ENCODE measurements around the gene SMAD6.

The SMAD6 gene

DNA sequence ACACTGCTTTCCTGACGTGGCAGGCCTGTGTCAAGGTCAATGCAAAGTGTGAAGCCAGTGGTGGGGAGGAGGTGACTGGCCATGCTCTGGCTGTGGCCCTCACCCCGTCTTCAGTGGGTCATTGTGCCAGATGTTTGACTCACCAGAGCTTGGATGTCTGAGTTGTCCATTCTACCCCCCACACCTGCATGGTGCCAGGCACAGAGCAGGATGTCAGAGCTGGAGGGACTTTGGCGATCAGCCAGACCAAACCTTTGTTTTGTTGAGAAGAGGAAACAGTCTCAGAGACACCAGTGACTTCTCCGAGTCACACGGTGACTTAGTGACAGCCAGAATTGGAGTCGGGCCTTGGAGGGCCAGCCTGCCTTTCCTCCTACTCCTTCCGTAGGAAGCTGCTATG is 49.5 kb downstream of the SMAD6 start:
- no peak overlapping the region for H3K4me2 ChIP-seq (ENCODE audit: low read length)
- H3K4me3 ChIP-seq (ENCODE audit: low read length) = no peak overlapping the region
- no peak overlapping the region for H3K4ac ChIP-seq (ENCODE audit: low read depth, low read length)
- no peak overlapping the region for H2BK5ac ChIP-seq (ENCODE audit: low read length)
- H3K27ac ChIP-seq (ENCODE audit: low read depth, low read length) = no peak overlapping the region
- no peak for DNase-seq
- peaks cover 8% of the 10 kb centered on the region for H3K4me1 ChIP-seq (ENCODE audit: control insufficient read depth, low read depth, low read length)
- H2AK5ac ChIP-seq (ENCODE audit: low read length) = no peak overlapping the region
- peaks cover 60% of the 10 kb centered on the region for H3K79me2 ChIP-seq (ENCODE audit: control insufficient read depth, insufficient read depth, low read length)
- peak overlapping the region; percentile 10 for H3K9ac ChIP-seq (ENCODE audit: low read length)
- peaks cover 66% of the 10 kb centered on the region for H3K79me1 ChIP-seq (ENCODE audit: low read length)
- H3K36me3 ChIP-seq (ENCODE audit: control insufficient read depth, insufficient read depth, low read length) = peaks cover 25% of the 10 kb centered on the region
- H2BK120ac ChIP-seq (ENCODE audit: low read depth, low read length) = no peak overlapping the region
- H3K27me3 ChIP-seq (ENCODE audit: insufficient read depth, low read length, poor library complexity) = no peaks in the 10 kb centered on the region
- no peak overlapping the region for H3K18ac ChIP-seq (ENCODE audit: low read length)
- H4K5ac ChIP-seq (ENCODE audit: low read length) = no peak overlapping the region
- H3K23ac ChIP-seq (ENCODE audit: low read length) = no peak overlapping the region
- H3K56ac ChIP-seq (ENCODE audit: low read length) = no peak overlapping the region
- no peak overlapping the region for H4K8ac ChIP-seq (ENCODE audit: low read depth, low read length)
- WGBS (ENCODE audit: extremely low coverage, insufficient coverage, low lambda C conversion rate) = no CpG with 5 or more reads among the region's 7 CpGs
- no peak overlapping the region for H2BK15ac ChIP-seq (replicated peaks; ENCODE audit: low read depth)

DNA sequence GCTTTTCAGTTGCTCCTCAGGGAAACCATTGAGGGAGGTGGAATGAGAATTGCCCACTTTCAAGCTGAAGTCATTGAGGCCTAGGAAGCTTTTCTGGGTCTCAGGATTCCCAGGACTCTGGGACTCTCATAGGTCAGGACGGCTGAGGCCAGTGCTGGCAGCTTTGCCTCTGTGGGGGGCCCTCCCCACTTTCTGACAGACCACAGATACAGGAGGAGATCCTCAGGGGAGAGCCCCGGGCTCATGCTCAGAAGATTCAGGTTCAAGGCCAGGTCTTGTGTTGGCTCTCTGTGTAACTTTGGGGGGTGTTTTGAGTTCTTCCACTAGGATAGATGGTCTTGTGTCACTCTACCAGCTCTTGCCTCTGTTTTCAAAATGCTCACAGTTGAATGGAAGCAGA is 50.0 kb downstream of the SMAD6 start:
- no peak overlapping the region for H3K23ac ChIP-seq (ENCODE audit: low read length)
- WGBS (ENCODE audit: extremely low coverage, insufficient coverage, low lambda C conversion rate) = no CpG with 5 or more reads among the region's 2 CpGs

DNA sequence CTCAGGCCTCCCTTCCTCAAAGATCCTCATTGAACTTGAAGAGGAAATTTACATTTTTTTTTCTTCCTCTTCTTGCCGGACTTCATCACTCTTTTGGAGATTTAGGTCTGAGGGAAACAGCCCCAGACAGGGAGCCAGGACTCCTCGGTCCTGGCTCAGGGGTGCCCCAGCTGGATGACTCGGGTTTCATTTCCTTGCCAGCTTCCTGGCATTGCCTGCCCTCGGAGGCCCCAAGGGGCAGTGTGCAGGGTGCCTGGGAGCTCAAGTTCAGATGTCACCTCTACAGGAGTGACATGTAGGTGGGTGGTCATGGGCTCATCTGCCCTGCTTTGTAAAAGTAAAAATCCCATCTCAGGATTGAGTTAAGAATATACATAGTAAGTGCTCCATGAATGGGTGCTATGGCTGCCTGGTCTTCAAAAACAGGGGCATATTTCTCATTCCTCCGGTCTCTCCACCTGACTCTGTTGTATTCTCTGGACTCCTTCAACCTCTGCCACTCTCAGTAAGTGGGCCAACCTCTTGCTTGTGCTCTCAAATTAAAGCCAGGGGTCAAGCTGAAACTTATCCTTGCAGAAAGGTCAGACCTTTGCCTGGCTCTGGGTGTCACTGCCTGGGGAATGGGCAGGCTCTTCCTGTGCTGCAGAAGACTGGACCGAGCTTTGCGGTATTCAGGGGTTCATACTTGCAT is 51.8 kb downstream of the SMAD6 start:
- H3K9ac ChIP-seq (ENCODE audit: low read length) = no peak overlapping the region
- H3K4me1 ChIP-seq (ENCODE audit: control insufficient read depth, low read depth, low read length) = peaks cover 2% of the 10 kb centered on the region
- H3K79me1 ChIP-seq (ENCODE audit: low read length) = peaks cover 63% of the 10 kb centered on the region
- no peak overlapping the region for H3K4ac ChIP-seq (ENCODE audit: low read depth, low read length)
- no peak overlapping the region for H2BK5ac ChIP-seq (ENCODE audit: low read length)
- WGBS (ENCODE audit: extremely low coverage, insufficient coverage, low lambda C conversion rate) = no CpG with 5 or more reads among the region's 7 CpGs
- H3K56ac ChIP-seq (ENCODE audit: low read length) = no peak overlapping the region
- peaks cover 28% of the 10 kb centered on the region for H3K36me3 ChIP-seq (ENCODE audit: control insufficient read depth, insufficient read depth, low read length)
- H3K79me2 ChIP-seq (ENCODE audit: control insufficient read depth, insufficient read depth, low read length) = peaks cover 52% of the 10 kb centered on the region
- no peak overlapping the region for H2BK15ac ChIP-seq (replicated peaks; ENCODE audit: low read depth)
- no peak overlapping the region for H4K8ac ChIP-seq (ENCODE audit: low read depth, low read length)
- H3K18ac ChIP-seq (ENCODE audit: low read length) = no peak overlapping the region
- no peaks in the 10 kb centered on the region for H3K27me3 ChIP-seq (ENCODE audit: insufficient read depth, low read length, poor library complexity)
- H2AK5ac ChIP-seq (ENCODE audit: low read length) = no peak overlapping the region
- no peak overlapping the region for H4K5ac ChIP-seq (ENCODE audit: low read length)
- no peak for DNase-seq
- no peak overlapping the region for H3K4me3 ChIP-seq (ENCODE audit: low read length)
- H3K4me2 ChIP-seq (ENCODE audit: low read length) = no peak overlapping the region
- H2BK120ac ChIP-seq (ENCODE audit: low read depth, low read length) = no peak overlapping the region
- no peak overlapping the region for H3K27ac ChIP-seq (ENCODE audit: low read depth, low read length)
- H3K23ac ChIP-seq (ENCODE audit: low read length) = no peak overlapping the region

More for the DNA sequence above, 50.0 kb downstream of the SMAD6 start:
- Histone ChIP-seq H4K8ac (ENCODE audit: low read depth, low read length) (no peak overlapping the region), H3K79me2 (ENCODE audit: control insufficient read depth, insufficient read depth, low read length) (peaks cover 59% of the 10 kb centered on the region), H3K4me1 (ENCODE audit: control insufficient read depth, low read depth, low read length) (peaks cover 5% of the 10 kb centered on the region), H3K56ac (ENCODE audit: low read length) (no peak overlapping the region), H3K27ac (ENCODE audit: low read depth, low read length) (peak overlapping the region; percentile 9), H2BK15ac (replicated peaks; ENCODE audit: low read depth) (no peak overlapping the region), H3K4me2 (ENCODE audit: low read length) (no peak overlapping the region), H3K4ac (ENCODE audit: low read depth, low read length) (no peak overlapping the region), H3K9ac (ENCODE audit: low read length) (no peak overlapping the region), H3K79me1 (ENCODE audit: low read length) (peaks cover 66% of the 10 kb centered on the region), H2BK120ac (ENCODE audit: low read depth, low read length) (no peak overlapping the region), H3K4me3 (ENCODE audit: low read length) (no peak overlapping the region), H2AK5ac (ENCODE audit: low read length) (no peak overlapping the region), H3K27me3 (ENCODE audit: insufficient read depth, low read length, poor library complexity) (no peaks in the 10 kb centered on the region), H3K18ac (ENCODE audit: low read length) (no peak overlapping the region), H2BK5ac (ENCODE audit: low read length) (no peak overlapping the region), H3K36me3 (ENCODE audit: control insufficient read depth, insufficient read depth, low read length) (peaks cover 28% of the 10 kb centered on the region), H4K5ac (ENCODE audit: low read length) (no peak overlapping the region)
- no peak for DNase-seq

DNA sequence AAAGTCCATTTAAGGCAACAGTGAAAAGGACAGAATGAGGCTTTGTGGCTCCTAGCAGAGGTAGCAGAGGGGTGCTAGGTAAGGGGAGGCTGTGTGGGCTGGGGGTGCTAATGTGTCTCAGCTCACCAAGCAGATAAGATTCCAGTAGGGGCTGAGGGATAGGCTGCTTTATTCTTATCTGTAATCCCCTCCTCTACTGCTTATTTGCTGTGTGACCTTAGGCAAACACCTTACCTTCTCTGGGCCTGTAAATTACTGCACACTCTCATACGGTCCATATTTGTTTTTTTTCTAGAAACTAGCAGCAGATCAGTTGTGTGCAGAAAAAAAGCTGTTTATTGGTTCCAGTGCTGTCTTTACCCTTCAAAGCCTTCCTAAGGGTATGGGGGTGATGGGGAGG is 52.8 kb downstream of the SMAD6 start:
- H3K4me3 ChIP-seq (ENCODE audit: low read length) = no peak overlapping the region
- H3K36me3 ChIP-seq (ENCODE audit: control insufficient read depth, insufficient read depth, low read length) = peaks cover 28% of the 10 kb centered on the region
- no peak overlapping the region for H2AK5ac ChIP-seq (ENCODE audit: low read length)
- no peak overlapping the region for H3K27ac ChIP-seq (ENCODE audit: low read depth, low read length)
- WGBS (ENCODE audit: extremely low coverage, insufficient coverage, low lambda C conversion rate) = no CpG with 5 or more reads among the region's 1 CpG
- no peak overlapping the region for H3K56ac ChIP-seq (ENCODE audit: low read length)
- H3K79me2 ChIP-seq (ENCODE audit: control insufficient read depth, insufficient read depth, low read length) = peaks cover 47% of the 10 kb centered on the region
- H4K5ac ChIP-seq (ENCODE audit: low read length) = no peak overlapping the region
- no peak overlapping the region for H2BK15ac ChIP-seq (replicated peaks; ENCODE audit: low read depth)
- peaks cover 60% of the 10 kb centered on the region for H3K79me1 ChIP-seq (ENCODE audit: low read length)
- H2BK120ac ChIP-seq (ENCODE audit: low read depth, low read length) = no peak overlapping the region
- H3K9ac ChIP-seq (ENCODE audit: low read length) = no peak overlapping the region
- no peak for DNase-seq
- H2BK5ac ChIP-seq (ENCODE audit: low read length) = no peak overlapping the region
- H3K4me1 ChIP-seq (ENCODE audit: control insufficient read depth, low read depth, low read length) = peaks cover under 1% of the 10 kb centered on the region
- H3K4ac ChIP-seq (ENCODE audit: low read depth, low read length) = no peak overlapping the region
- no peak overlapping the region for H3K18ac ChIP-seq (ENCODE audit: low read length)
- H3K23ac ChIP-seq (ENCODE audit: low read length) = no peak overlapping the region
- no peak overlapping the region for H4K8ac ChIP-seq (ENCODE audit: low read depth, low read length)
- no peaks in the 10 kb centered on the region for H3K27me3 ChIP-seq (ENCODE audit: insufficient read depth, low read length, poor library complexity)
- no peak overlapping the region for H3K4me2 ChIP-seq (ENCODE audit: low read length)

DNA sequence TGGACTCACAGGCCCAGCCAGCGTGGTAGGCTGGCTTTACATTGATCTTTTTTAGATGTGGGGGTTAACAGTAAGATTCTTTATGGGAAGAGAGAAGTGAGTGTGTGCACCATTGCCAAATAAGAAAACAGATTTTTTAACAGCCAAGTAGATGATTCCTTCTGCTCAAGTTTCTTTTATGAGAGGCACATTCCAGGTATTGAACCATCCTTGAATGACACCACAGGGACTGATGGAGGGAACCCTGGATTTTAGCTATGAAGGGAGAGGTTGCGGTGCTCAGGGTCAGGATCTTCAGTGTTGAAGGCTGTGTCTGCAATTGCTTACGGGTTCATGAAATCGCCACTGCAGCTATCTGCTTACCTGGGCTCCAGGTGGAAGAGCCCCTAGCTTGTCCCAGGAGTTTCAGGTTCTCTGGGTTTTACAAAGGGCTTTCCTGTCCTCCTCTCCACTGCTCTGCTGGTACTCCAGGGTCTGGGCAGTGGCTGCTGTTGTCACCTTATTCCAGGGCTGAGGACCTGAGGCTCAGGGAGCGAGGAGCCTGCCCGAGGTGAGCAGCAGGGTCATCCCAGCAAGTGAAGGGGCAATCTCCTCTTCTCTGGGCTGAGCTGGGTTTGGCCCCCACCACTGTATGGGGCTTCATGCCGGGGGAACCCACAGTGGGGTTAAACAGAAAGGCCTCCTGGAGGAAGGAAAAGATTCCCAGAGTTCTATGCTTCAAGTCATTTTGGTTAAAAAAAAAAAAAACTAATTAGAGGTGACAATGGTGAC is 53.4 kb downstream of the SMAD6 start:
- Histone ChIP-seq H3K23ac (ENCODE audit: low read length) (no peak overlapping the region), H2BK15ac (replicated peaks; ENCODE audit: low read depth) (no peak overlapping the region), H3K18ac (ENCODE audit: low read length) (no peak overlapping the region), H3K4me2 (ENCODE audit: low read length) (no peak overlapping the region), H2AK5ac (ENCODE audit: low read length) (no peak overlapping the region), H2BK120ac (ENCODE audit: low read depth, low read length) (no peak overlapping the region), H4K5ac (ENCODE audit: low read length) (no peak overlapping the region), H3K79me2 (ENCODE audit: control insufficient read depth, insufficient read depth, low read length) (peaks cover 46% of the 10 kb centered on the region), H3K4me1 (ENCODE audit: control insufficient read depth, low read depth, low read length) (no peaks in the 10 kb centered on the region), H3K79me1 (ENCODE audit: low read length) (peaks cover 59% of the 10 kb centered on the region), H3K9ac (ENCODE audit: low read length) (no peak overlapping the region), H3K4ac (ENCODE audit: low read depth, low read length) (no peak overlapping the region), H2BK5ac (ENCODE audit: low read length) (no peak overlapping the region), H4K8ac (ENCODE audit: low read depth, low read length) (no peak overlapping the region), H3K4me3 (ENCODE audit: low read length) (no peak overlapping the region), H3K27ac (ENCODE audit: low read depth, low read length) (no peak overlapping the region), H3K36me3 (ENCODE audit: control insufficient read depth, insufficient read depth, low read length) (peaks cover 31% of the 10 kb centered on the region), H3K56ac (ENCODE audit: low read length) (no peak overlapping the region), H3K27me3 (ENCODE audit: insufficient read depth, low read length, poor library complexity) (no peaks in the 10 kb centered on the region)
- no peak for DNase-seq
- no CpG with 5 or more reads among the region's 7 CpGs for WGBS (ENCODE audit: extremely low coverage, insufficient coverage, low lambda C conversion rate)
